ENCODE results near the gene CDC34. TPM values are rescaled to one million over a fixed set of nuclear protein-coding genes. Genes with fewer than 3 reads are reported as not detected.

CDC34 gene
- total and polyA plus RNA-seq, 2 of the 8 experiments (the other 6 are each of a cell fraction or from before 2014, with no cell fraction given): 95.9 to 129 TPM

GRCh38 chr19:495081-495401 lies 36.5 kb upstream of the CDC34 start (continued):
- no peak for TF ChIP-seq EP300 (IDR thresholded peaks at IDR 0.05; ENCODE audit: borderline replicate concordance in 1 of 2, low read depth in 2 of 2, low read length in 2 of 2)
- no peak for TF ChIP-seq TCF12 (IDR thresholded peaks at IDR 0.05; ENCODE audit: low read depth, low read length)
- no peak for TF ChIP-seq BACH1 (IDR thresholded peaks at IDR 0.05; ENCODE audit: low read length)
- TF ChIP-seq RAD21 (IDR thresholded peaks at IDR 0.05 in 1 of 2, conservative IDR thresholded peaks at IDR 0.05 in 1 of 2; ENCODE audit: low read depth in 2 of 2, low read length in 2 of 2): no peak
- no peak for TF ChIP-seq HDAC6 (IDR thresholded peaks at IDR 0.05; ENCODE audit: low read depth, low read length)
- no peak for TF ChIP-seq RBBP5 (IDR thresholded peaks at IDR 0.05; ENCODE audit: borderline replicate concordance, low read depth, low read length)
- no peak for TF ChIP-seq EGR1 (IDR thresholded peaks at IDR 0.05; ENCODE audit: borderline replicate concordance, low read depth, low read length)
- no peak for TF ChIP-seq CEBPB (IDR thresholded peaks at IDR 0.05; ENCODE audit: low read depth, low read length)

Measured in H1 (cell line).